H1 (cell line): ENCODE results near the gene SPP1. TPM values are rescaled to one million over a fixed set of nuclear protein-coding genes. Genes with fewer than 3 reads are reported as not detected.
"Not testable (repeated sequence)": the region's sequence is repeated elsewhere in the genome, so short reads cannot be mapped to it uniquely, and the experiment has no call there.

Source experiments
- CTCF ChIA-PET: fragments of 300-600 bp; sonication (Branson Sonifier 250); formaldehyde crosslinking; loops from one replicate; lab custom pipeline; 2021; ENCODE audit not compliant: partially characterized antibody; lab: Charles Lee
- POLR2A ChIA-PET: fragments of 300-600 bp; sonication (Branson Sonifier 250); formaldehyde crosslinking; loops from one replicate; lab custom pipeline; 2021; ENCODE audit warnings: inconsistent platforms; ENCODE audit not compliant: partially characterized antibody; lab: Charles Lee
- DNase-seq, 2 experiments: peaks; one replicate each; pipeline versions ENCODE4 v3.0.0 to v3.0.0-alpha.2; 2010 to 2022; ENCODE audit warnings: low spot score in 2 of 2, low read depth in 1 of 2, mixed read lengths in 1 of 2
- FAIRE-seq: peaks from 2 replicates; lab custom pipeline; 2011; peaks lifted over from hg19 to GRCh38; lab: Jason Lieb, UNC
- H2AFZ ChIP-seq: 2 replicates; pipeline ENCODE4 v1.8.1; 2012; ENCODE audit warnings: low read length, inconsistent platforms
- H2AK5ac ChIP-seq: 2 replicates; pipeline ENCODE4 v1.6.1; 2013; ENCODE audit warnings: low read depth, low read length
- H2BK120ac ChIP-seq: replicated peaks from 2 replicates; pipeline ENCODE3; 2013; ENCODE audit warnings: low read depth, low read length, inconsistent platforms
- H2BK12ac ChIP-seq: 2 replicates; pipeline ENCODE4 v1.6.1; 2013; ENCODE audit warnings: low read depth, low read length
- H2BK15ac ChIP-seq: 2 replicates; pipeline ENCODE4 v1.6.1; 2013; ENCODE audit warnings: low read length
- H2BK20ac ChIP-seq: 2 replicates; pipeline ENCODE4 v1.6.1; 2013; ENCODE audit warnings: low read length
- H2BK5ac ChIP-seq: 2 replicates; pipeline ENCODE4 v1.6.1; 2013; ENCODE audit warnings: low read depth, low read length
- H3K14ac ChIP-seq: 2 replicates; pipeline ENCODE4 v1.6.1; 2013; ENCODE audit warnings: inconsistent platforms; ENCODE audit not compliant: insufficient read length
- H3K18ac ChIP-seq: 2 replicates; pipeline ENCODE4 v1.6.1; 2013; ENCODE audit warnings: low read length; ENCODE audit errors: extremely low read depth
- H3K23ac ChIP-seq: 2 replicates; pipeline ENCODE4 v1.6.1; 2013; ENCODE audit warnings: inconsistent platforms; ENCODE audit not compliant: insufficient read length
- H3K23me2 ChIP-seq: 2 replicates; pipeline ENCODE4 v1.6.1; 2013; ENCODE audit warnings: low read depth, low read length
- H3K27ac ChIP-seq: 2 replicates; pipeline ENCODE4 v1.6.1; 2011; ENCODE audit warnings: low read depth, low read length, inconsistent platforms
- H3K27me3 ChIP-seq, 4 experiments: replicated peaks in 1 of 4; 1 replicate in 1 of 4; 2 replicates in 3 of 4; pipeline versions ENCODE4 v1.6.1 to v1.8.1; 2011 to 2013; ENCODE audit warnings: low read length in 3 of 4, mild to moderate bottlenecking in 3 of 4, inconsistent platforms in 2 of 4, mixed read lengths in 2 of 4, moderate library complexity in 1 of 4; ENCODE audit not compliant: control insufficient read depth in 3 of 4, insufficient read depth in 3 of 4; ENCODE audit errors: extremely low read depth in 1 of 4
- H3K36me3 ChIP-seq, 4 experiments: 2 replicates each; pipeline versions ENCODE4 v1.6.1 to v1.8.1; 2011 to 2013; ENCODE audit warnings: mild to moderate bottlenecking in 4 of 4, low read length in 3 of 4, moderate library complexity in 2 of 4, control low read depth in 1 of 4, inconsistent platforms in 1 of 4; ENCODE audit not compliant: insufficient read depth in 4 of 4, control insufficient read depth in 2 of 4
- H3K4ac ChIP-seq: replicated peaks from 2 replicates; pipeline ENCODE3; 2013; ENCODE audit warnings: low read length, low read depth, mixed read lengths, inconsistent platforms; ENCODE audit not compliant: insufficient read length
- H3K4me1 ChIP-seq, 4 experiments: replicated peaks in 1 of 4; 1 replicate in 1 of 4; 2 replicates in 3 of 4; pipeline versions ENCODE4 v1.6.1 to v1.8.1; 2011 to 2013; ENCODE audit warnings: low read length in 3 of 4, inconsistent platforms in 2 of 4, mixed read lengths in 1 of 4; ENCODE audit not compliant: insufficient read depth in 4 of 4, control insufficient read depth in 3 of 4
- H3K4me2 ChIP-seq, 2 experiments: 2 replicates each; pipeline versions ENCODE4 v1.6.1 to v1.8.1; 2011 to 2013; ENCODE audit warnings: low read depth in 2 of 2, low read length in 2 of 2, control low read depth in 1 of 2, inconsistent platforms in 1 of 2, mild to moderate bottlenecking in 1 of 2; ENCODE audit not compliant: insufficient read depth in 1 of 2
- H3K4me3 ChIP-seq, 4 experiments: fragments of 200-600, 300-600 bp in 1 of 4; sonication (generic), shearing (Covaris generic), sonication (Bioruptor Twin) in 1 of 4; 2 replicates each; pipeline versions ENCODE4 v1.5.1 to v1.8.1; 2011 to 2016; ENCODE audit warnings: low read length in 4 of 4, low read depth in 3 of 4, control low read depth in 2 of 4, inconsistent platforms in 2 of 4, mild to moderate bottlenecking in 2 of 4, mixed read lengths in 1 of 4, moderate library complexity in 1 of 4; ENCODE audit not compliant: insufficient read depth in 2 of 4; ENCODE audit errors: extremely low read depth in 1 of 4
- H3K56ac ChIP-seq: replicated peaks from 2 replicates; pipeline ENCODE3; 2013; ENCODE audit warnings: low read depth, mild to moderate bottlenecking, mixed read lengths, low read length, inconsistent platforms; ENCODE audit not compliant: insufficient read length
- H3K79me1 ChIP-seq: 2 replicates; pipeline ENCODE4 v1.6.1; 2013; ENCODE audit warnings: low read depth, low read length, control low read depth
- H3K79me2 ChIP-seq, 2 experiments: 2 replicates each; pipeline versions ENCODE4 v1.6.1 to v1.8.1; 2012 to 2013; ENCODE audit warnings: low read length in 2 of 2, mild to moderate bottlenecking in 2 of 2, inconsistent platforms in 1 of 2; ENCODE audit not compliant: insufficient read depth in 2 of 2, control insufficient read depth in 1 of 2
- H3K9ac ChIP-seq, 4 experiments: replicated peaks in 1 of 4; 1 replicate in 1 of 4; 2 replicates in 3 of 4; pipeline versions ENCODE4 v1.6.1 to v1.8.1; 2011 to 2013; ENCODE audit warnings: low read depth in 3 of 4, low read length in 3 of 4, control low read depth in 2 of 4, mild to moderate bottlenecking in 2 of 4, moderate library complexity in 2 of 4, inconsistent platforms in 1 of 4; ENCODE audit errors: extremely low read depth in 1 of 4
- H3K9me3 ChIP-seq, 2 experiments: 2 replicates each; pipeline versions ENCODE4 v1.6.1 to v1.8.1; 2012 to 2013; ENCODE audit warnings: mild to moderate bottlenecking in 2 of 2, moderate library complexity in 2 of 2, control low read depth in 1 of 2, inconsistent platforms in 1 of 2, low read depth in 1 of 2, low read length in 1 of 2, mixed read lengths in 1 of 2; ENCODE audit not compliant: insufficient read depth in 2 of 2
- H4K20me1 ChIP-seq, 2 experiments: replicated peaks in 1 of 2; 2 replicates each; pipeline versions ENCODE3 to v1.8.1; 2011 to 2013; ENCODE audit warnings: inconsistent platforms in 2 of 2, low read length in 2 of 2, mild to moderate bottlenecking in 1 of 2; ENCODE audit not compliant: insufficient read depth in 2 of 2, control insufficient read depth in 1 of 2
- H4K5ac ChIP-seq: 2 replicates; pipeline ENCODE4 v1.6.1; 2013; ENCODE audit warnings: low read length, low read depth, mixed read lengths, inconsistent platforms; ENCODE audit not compliant: insufficient read length
- H4K8ac ChIP-seq: 2 replicates; pipeline ENCODE4 v1.8.0; 2013; ENCODE audit warnings: mild to moderate bottlenecking, moderate library complexity, low read length, inconsistent platforms; ENCODE audit not compliant: insufficient read depth; ENCODE audit errors: extremely low read depth
- H4K91ac ChIP-seq: replicated peaks from 2 replicates; pipeline ENCODE3; 2013; ENCODE audit warnings: low read length, mixed read lengths, inconsistent platforms; ENCODE audit not compliant: insufficient read length
- HDAC2 ChIP-seq, 2 experiments: fragments of 300-600 bp in 1 of 2; sonication (generic) in 1 of 2; IDR thresholded peaks; 2 replicates each; pipeline ENCODE4 v1.6.1; 2011 to 2012; ENCODE audit warnings: low read depth in 2 of 2, low read length in 2 of 2, mild to moderate bottlenecking in 2 of 2, moderate library complexity in 2 of 2, borderline replicate concordance in 1 of 2, inconsistent platforms in 1 of 2
- KDM1A ChIP-seq: fragments of 200-600, 300-600 bp; sonication (generic); IDR thresholded peaks from 2 replicates; pipeline ENCODE4 v1.7.1; 2016; ENCODE audit warnings: mild to moderate bottlenecking, low read length, borderline replicate concordance
- WGBS, 2 experiments: shearing (Covaris generic) in 1 of 2; methylation state at CpG; one replicate each; pipeline versions ENCODE4 v1.1.6 to v1.1.7; 2013 to 2015; ENCODE audit warnings: low lambda C conversion rate in 2 of 2, mixed read lengths in 2 of 2, inconsistent platforms in 1 of 2, low coverage in 1 of 2, missing lambda C conversion rate in 1 of 2; ENCODE audit not compliant: insufficient replicate concordance in 2 of 2, insufficient coverage in 1 of 2, insufficient read length in 1 of 2; ENCODE audit errors: extremely low coverage in 1 of 2, missing lambda C conversion rate in 1 of 2; 5-methylcytosine and 5-hydroxymethylcytosine counted together
- polyA plus RNA-seq, 7 experiments: library from polyadenylated mRNA; depleted of rRNA in 3 of 7; stranded (reverse) in 5 of 7; unstranded in 2 of 7; fragments of >200 nt in 5 of 7; fragments of 200-250 nt in 2 of 7; gene quantifications; 1 replicate in 5 of 7; 2 replicates in 1 of 7; 4 replicates in 1 of 7; pipeline versions ENCODE4 v1.2.1 to v1.2.3, GENCODE V29; 2011 to 2013; ENCODE audit warnings: missing spikeins in 2 of 7, mixed read lengths in 2 of 7
- total RNA-seq: library from RNA; stranded (reverse); fragmentation: NEBNext Ultra II Directional; extraction: Animal tissue kit (Norgen Biotek cat#: 25700); gene quantifications from 2 replicates; pipeline ENCODE4 v1.2.1, GENCODE V29; 2021

SPP1 gene
- total and polyA plus RNA-seq, 2 of the 8 experiments (the other 6 are each of a cell fraction or from before 2014, with no cell fraction given), result 13.7 to 26.5 TPM

GRCh38 chr4:87940809-87941208 lies 34.7 kb upstream of the SPP1 start:
- not testable (repeated sequence) for H3K4ac ChIP-seq, H3K9me3 ChIP-seq, H2AK5ac ChIP-seq, H4K20me1 ChIP-seq, H2BK12ac ChIP-seq, H2BK5ac ChIP-seq, H3K27me3 ChIP-seq, H3K79me1 ChIP-seq, H4K5ac ChIP-seq, H3K4me1 ChIP-seq, H3K14ac ChIP-seq, H2AFZ ChIP-seq, H3K4me3 ChIP-seq, H3K4me2 ChIP-seq, FAIRE-seq, H4K91ac ChIP-seq, DNase-seq, H2BK20ac ChIP-seq, H3K23ac ChIP-seq, H3K56ac ChIP-seq, H3K79me2 ChIP-seq, H3K23me2 ChIP-seq, H2BK120ac ChIP-seq, H3K9ac ChIP-seq, H3K36me3 ChIP-seq, H3K27ac ChIP-seq, H3K18ac ChIP-seq, H2BK15ac ChIP-seq, H4K8ac ChIP-seq
- TF ChIP-seq KDM1A, result peak; percentile 76; the same call in 1 of the 2 replicates
- TF ChIP-seq HDAC2 (IDR thresholded peaks at IDR 0.05; ENCODE audit: borderline replicate concordance in 1 of 2, low read depth in 2 of 2, low read length in 2 of 2), result peak in 1 of 2 experiments; percentile 47; a peak in 1 of 4 replicates
- ChIA-PET POLR2A (interaction anchor here (0.7 to 8.2 kb wide), 4 partner anchors 11 to 667 kb away, joined by 4 to 156 read pairs (median 90); no protein-coding TSS in a partner anchor), CTCF (interaction anchor here (0.6 to 1.6 kb wide), 4 partner anchors 15 to 33 kb away, joined by 3 to 6 read pairs (median 3); no protein-coding TSS in a partner anchor)
- WGBS, 2 experiments, result 77% methylated on average over 2 of the region's 2 CpGs; no CpG with 5 or more reads in 1 of the 2 experiments
